Right lobe of liver (tissue), 6 donors: ENCODE results near the gene GOLGA6B. TPM values are rescaled to one million over a fixed set of nuclear protein-coding genes. Genes with fewer than 3 reads are reported as not detected.
"Not testable (repeated sequence)": the region's sequence is repeated elsewhere in the genome, so short reads cannot be mapped to it uniquely, and the experiment has no call there.

Experiments
- ATAC-seq, 4 donors: fragments of 200-7000 bp; cut with Tn5 transposase; one replicate each; pipeline ENCODE4 v1.9.1; 2020; ENCODE audit warnings: mild to moderate bottlenecking in 4 of 4, moderate library complexity in 4 of 4
- DNase-seq, 3 donors: peaks; one replicate each; pipeline ENCODE4 v3.0.0-alpha.2; 2020
- H3K27ac ChIP-seq, 3 donors: fragments of 200-600 bp; one replicate each; pipeline ENCODE4 v1.8.0; 2022
- H3K27me3 ChIP-seq, 2 donors: fragments of 200-600 bp; one replicate each; pipeline ENCODE4 v1.8.0; 2022
- H3K36me3 ChIP-seq, 4 donors: fragments of 200-600 bp; sonication (generic) in 1 of 4; one replicate each; pipeline versions ENCODE4 v1.5.1 to v1.8.0; 2017 to 2022; ENCODE audit warnings: control low read depth in 1 of 4
- H3K4me1 ChIP-seq, 4 donors: fragments of 200-600 bp; sonication (generic) in 1 of 4; one replicate each; pipeline versions ENCODE4 v1.5.1 to v1.8.0; 2017 to 2022; ENCODE audit warnings: control low read depth in 1 of 4
- H3K4me3 ChIP-seq, 3 donors: fragments of 200-600 bp; one replicate each; pipeline ENCODE4 v1.8.0; 2022
- H3K9me3 ChIP-seq, 4 donors: fragments of 200-600 bp; sonication (generic) in 1 of 4; one replicate each; pipeline versions ENCODE4 v1.5.1 to v1.8.0; 2017 to 2022; ENCODE audit warnings: control low read depth in 1 of 4
- POLR2A ChIP-seq: fragments of 450-650 bp; IDR thresholded peaks from one replicate; pipeline ENCODE4 v1.6.1; 2017; ENCODE audit warnings: antibody characterized with exemption, mild to moderate bottlenecking
- WGBS: methylation state at CpG from one replicate; pipeline ENCODE4 v1.1.6; 2018; ENCODE audit warnings: low coverage, low lambda C conversion rate; ENCODE audit not compliant: insufficient coverage; ENCODE audit errors: missing lambda C conversion rate; 5-methylcytosine and 5-hydroxymethylcytosine counted together
- intact Hi-C, 2 donors: fragments of 100-400 bp; cut with DNase I; formaldehyde crosslinking; loops; one replicate each; pipeline versions ENCODE4 v1.11.2 to v1.14.1; 2022
- long read RNA-seq: library from polyadenylated mRNA; unstranded; transcript quantifications from one replicate; pipeline ENCODE4 v2.0.0, GENCODE V29; 2019
- total RNA-seq, 6 experiments: library from RNA; depleted of rRNA in 2 of 6; stranded (reverse); fragments of >200 nt in 2 of 6; fragmentation: NEBNext Ultra II Directional in 3 of 6; extraction: Animal tissue kit (Norgen Biotek cat#: 25700) in 3 of 6; gene quantifications; one replicate each; pipeline versions ENCODE4 v1.1.0 to v1.2.4, GENCODE V29; 2016 to 2023
- TF ChIP-seq, protein P1 (sequence below), 4 donors: fragments of 200-600 bp in 3 of 4; fragments of 450-650 bp in 1 of 4; IDR thresholded peaks; one replicate each; pipeline versions ENCODE4 v1.5.1 to v1.8.0; 2016 to 2022; ENCODE audit warnings: antibody characterized with exemption in 4 of 4, mild to moderate bottlenecking in 2 of 4
- donor health status: DM: no; HTN: yes; CAD: no.
- donor health status: DM: no; HTN: no; CAD: no.
- donor health status: DM: no; HTN: no; CAD: no.
- donor health status: DM: no; HTN: yes; CAD: no.
- donor health status: DM: no; HTN: yes; CAD: no.

GOLGA6B gene
- 1 to 10 TPM in 2 of 6 experiments, under 1 TPM in 4; 0.13 to 1.8 (median 0.41) TPM for total RNA-seq
- long read RNA-seq: 0 reads

DNA sequence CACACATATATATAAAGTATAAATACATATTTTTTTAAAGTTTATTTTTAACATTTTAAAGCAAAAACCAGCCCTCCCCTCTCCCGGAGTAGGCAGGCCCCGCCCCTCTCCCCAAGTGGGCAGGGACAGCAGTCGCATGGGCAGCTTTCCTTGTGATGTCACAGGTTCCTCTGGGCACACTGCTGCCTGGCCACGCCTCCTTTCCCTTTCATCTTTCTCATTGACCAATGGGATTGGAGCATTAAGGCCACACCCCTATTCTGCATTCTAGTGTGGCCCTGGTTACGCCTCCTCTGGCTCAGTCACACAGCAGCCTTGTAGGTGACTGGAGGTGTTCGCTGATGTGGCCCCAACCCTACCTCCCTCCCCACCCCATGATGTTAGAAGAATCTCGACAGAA, at the start of gene GOLGA6B:
Gene GOLGA6B, plus strand, starts transcription at position 301 of the 400 bp plus-strand sequence. Its CDS starts 41 bp downstream, at position 342.
- H3K27me3 ChIP-seq, ATAC-seq, intact Hi-C loops, H3K4me1 ChIP-seq, H3K27ac ChIP-seq, DNase-seq, H3K36me3 ChIP-seq, H3K9me3 ChIP-seq, H3K4me3 ChIP-seq: not testable (repeated sequence)
- no CpG with 5 or more reads among the region's 7 CpGs for whole genome bisulfite sequencing

DNA sequence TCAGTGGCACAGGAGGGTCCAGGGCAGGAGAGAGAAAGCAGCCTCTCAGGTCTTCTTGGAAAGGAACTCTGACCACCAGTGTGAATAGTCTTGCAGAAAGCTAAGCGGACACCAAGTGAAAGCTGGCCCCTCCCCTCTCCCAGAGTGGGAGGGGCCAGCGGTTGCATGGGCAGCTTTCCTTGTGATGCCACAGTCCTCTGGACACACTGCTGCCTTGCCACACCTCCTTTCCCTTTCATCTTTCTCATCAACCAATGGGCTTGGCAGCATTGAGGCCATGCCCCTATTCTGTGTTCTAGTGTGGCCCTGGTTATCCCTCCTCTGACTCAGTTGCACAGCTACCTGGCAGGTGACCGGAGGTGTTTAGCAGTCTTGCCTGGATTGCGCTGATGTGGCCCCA, 49.7 kb upstream of the GOLGA6B start:
- TF ChIP-seq, protein P1, sequence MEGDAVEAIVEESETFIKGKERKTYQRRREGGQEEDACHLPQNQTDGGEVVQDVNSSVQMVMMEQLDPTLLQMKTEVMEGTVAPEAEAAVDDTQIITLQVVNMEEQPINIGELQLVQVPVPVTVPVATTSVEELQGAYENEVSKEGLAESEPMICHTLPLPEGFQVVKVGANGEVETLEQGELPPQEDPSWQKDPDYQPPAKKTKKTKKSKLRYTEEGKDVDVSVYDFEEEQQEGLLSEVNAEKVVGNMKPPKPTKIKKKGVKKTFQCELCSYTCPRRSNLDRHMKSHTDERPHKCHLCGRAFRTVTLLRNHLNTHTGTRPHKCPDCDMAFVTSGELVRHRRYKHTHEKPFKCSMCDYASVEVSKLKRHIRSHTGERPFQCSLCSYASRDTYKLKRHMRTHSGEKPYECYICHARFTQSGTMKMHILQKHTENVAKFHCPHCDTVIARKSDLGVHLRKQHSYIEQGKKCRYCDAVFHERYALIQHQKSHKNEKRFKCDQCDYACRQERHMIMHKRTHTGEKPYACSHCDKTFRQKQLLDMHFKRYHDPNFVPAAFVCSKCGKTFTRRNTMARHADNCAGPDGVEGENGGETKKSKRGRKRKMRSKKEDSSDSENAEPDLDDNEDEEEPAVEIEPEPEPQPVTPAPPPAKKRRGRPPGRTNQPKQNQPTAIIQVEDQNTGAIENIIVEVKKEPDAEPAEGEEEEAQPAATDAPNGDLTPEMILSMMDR (IDR thresholded peaks at IDR 0.05): no peak
- no peak for TF ChIP-seq POLR2A
- no CpG with 5 or more reads among the region's 4 CpGs for WGBS
- no peak for ATAC-seq

DNA sequence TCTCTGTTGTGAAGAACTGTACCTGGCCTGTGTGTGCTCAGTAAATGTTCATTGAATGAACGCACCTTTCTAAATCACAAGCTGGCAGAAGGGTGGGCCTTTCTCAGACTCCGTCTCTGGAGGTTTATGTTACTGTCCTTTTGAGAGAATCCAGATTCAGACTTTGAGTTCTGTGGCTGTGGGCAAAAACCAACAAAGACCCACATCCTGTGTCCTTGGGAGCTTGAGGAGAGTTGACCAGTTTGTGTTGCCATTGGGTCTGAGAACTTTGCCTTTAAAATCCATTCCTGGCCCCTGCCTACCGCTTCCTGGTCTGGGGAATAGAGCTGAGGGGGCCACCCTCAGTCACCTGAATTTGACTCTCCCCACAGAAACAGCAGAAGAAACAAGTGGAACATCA, 46.4 kb upstream of the GOLGA6B start:
- H3K27me3 ChIP-seq, intact Hi-C loops, ATAC-seq, H3K27ac ChIP-seq, H3K4me3 ChIP-seq, DNase-seq, H3K36me3 ChIP-seq, H3K4me1 ChIP-seq, H3K9me3 ChIP-seq: not testable (repeated sequence)
- WGBS: no CpG with 5 or more reads among the region's 3 CpGs

More for the DNA sequence above, 49.7 kb upstream of the GOLGA6B start:
- peaks cover 0 to 6% (median 0%) of the 10 kb centered on the region in 4 donors for H3K4me1 ChIP-seq
- intact Hi-C loops: no loop called here
- H3K27me3 ChIP-seq: no peaks in the 10 kb centered on the region
- no peak for DNase-seq
- H3K9me3 ChIP-seq: no peaks in the 10 kb centered on the region
- no peaks in the 10 kb centered on the region for H3K36me3 ChIP-seq
- no peak overlapping the region for H3K4me3 ChIP-seq
- no peak overlapping the region for H3K27ac ChIP-seq

GRCh38 chr15:72609862-72610261, 44.6 kb upstream of the GOLGA6B start:
- Histone ChIP-seq H3K27ac (no peak overlapping the region), H3K9me3 (no peaks in the 10 kb centered on the region), H3K27me3 (no peaks in the 10 kb centered on the region), H3K4me1 (no peaks in the 10 kb centered on the region), H3K36me3 (no peaks in the 10 kb centered on the region), H3K4me3 (no peak overlapping the region)
- ATAC-seq (no peak), DNase-seq (no peak)
- TF ChIP-seq, protein P1 (IDR thresholded peaks at IDR 0.05): no peak
- TF ChIP-seq POLR2A: no peak
- WGBS: no CpG with 5 or more reads among the region's 8 CpGs
- intact Hi-C loops: no loop called here

GRCh38 chr15:72612324-72612723, 42.2 kb upstream of the GOLGA6B start:
- H3K9me3 ChIP-seq, H3K27me3 ChIP-seq, ATAC-seq, DNase-seq, H3K27ac ChIP-seq, H3K4me1 ChIP-seq, H3K36me3 ChIP-seq, intact Hi-C loops, H3K4me3 ChIP-seq: not testable (repeated sequence)
- WGBS: no CpG with 5 or more reads among the region's 3 CpGs

- Histone ChIP-seq H3K36me3 (no peaks in the 10 kb centered on the region), H3K9me3 (no peaks in the 10 kb centered on the region), H3K27me3 (no peaks in the 10 kb centered on the region), H3K4me1 (no peaks in the 10 kb centered on the region), H3K4me3 (no peak overlapping the region), H3K27ac (no peak overlapping the region)
- TF ChIP-seq, protein P1 (IDR thresholded peaks at IDR 0.05): no peak
- no peak for TF ChIP-seq POLR2A
- intact Hi-C loops: no loop called here
- ATAC-seq (no peak), DNase-seq (no peak)
- WGBS: 75% methylated on average over 1 of the region's 3 CpGs
These were observed 39.5 kb upstream of the GOLGA6B start for GRCh38 chr15:72614810-72615532.

GRCh38 chr15:72615533-72616233, 38.8 kb upstream of the GOLGA6B start:
- not testable (repeated sequence) for H3K27me3 ChIP-seq

More at GRCh38 chr15:72615533-72616233, 38.8 kb upstream of the GOLGA6B start:
- H3K27ac ChIP-seq, H3K9me3 ChIP-seq, H3K4me3 ChIP-seq, H3K36me3 ChIP-seq, H3K4me1 ChIP-seq, intact Hi-C loops: not testable (repeated sequence)
- peak; percentile 38 to 78 (median 69) for ATAC-seq
- WGBS: 46% methylated on average over 6 of the region's 7 CpGs
- DNase-seq: peak in 2 of 3 donors; percentile 56 to 67
